ENCODE data around the gene EPHA6.

DNA sequence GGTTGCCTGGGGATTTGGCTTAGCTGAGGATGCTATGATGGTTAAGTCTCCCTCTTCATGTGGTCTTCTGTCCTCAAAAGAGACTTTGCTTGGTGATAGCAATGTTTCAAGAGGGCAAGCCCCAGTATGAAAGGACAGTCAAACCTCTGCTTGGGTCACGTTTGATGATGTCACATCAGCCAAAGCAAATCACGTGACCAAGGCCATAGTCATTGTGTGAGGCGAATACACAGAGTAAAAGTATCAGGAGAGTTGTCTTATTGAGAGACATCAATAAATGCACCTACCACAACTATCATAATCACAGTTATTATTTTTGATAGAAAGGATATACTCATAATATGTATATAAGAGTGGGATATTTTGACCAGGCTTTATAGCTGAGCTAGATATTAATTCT is 243.0 kb downstream of the EPHA6 start:
- TF ChIP-seq CTCF (IDR thresholded peaks at IDR 0.05) (no peak), EZH2 (IDR thresholded peaks at IDR 0.05) (no peak), EZH2phosphoT487 (IDR thresholded peaks at IDR 0.05) (no peak)

Data from neural progenitor cell (in vitro differentiated cells).